NCI-H510A treated with DMSO at 0.1 percent for 48 hours (cell line): ENCODE measurements around the gene PSENEN.
"Not testable (repeated sequence)": the region's sequence is repeated elsewhere in the genome, so short reads cannot be mapped to it uniquely, and the experiment has no call there.

Experiments used
- DNase-seq: peaks from one replicate; lab custom pipeline; 2025; lab: John Stamatoyannopoulos, UW

The PSENEN gene

GRCh38 chr19:35718345-35719041 lies 27.0 kb upstream of the PSENEN start:
- no peak for DNase-seq

- no peak for DNase-seq
Measured at GRCh38 chr19:35719402-35720162, 25.9 kb upstream of the PSENEN start.

GRCh38 chr19:35720163-35720524 lies 25.3 kb upstream of the PSENEN start:
- DNase-seq = no peak

GRCh38 chr19:35720648-35721047 lies 24.8 kb upstream of the PSENEN start:
- no peak for DNase-seq

GRCh38 chr19:35721374-35721773 lies 24.1 kb upstream of the PSENEN start:
- DNase-seq = no peak

- no peak for DNase-seq
Measured at GRCh38 chr19:35722461-35722860, 23.0 kb upstream of the PSENEN start.

GRCh38 chr19:35722897-35723296 lies 22.6 kb upstream of the PSENEN start:
- no peak for DNase-seq

GRCh38 chr19:35723671-35724070 lies 21.8 kb upstream of the PSENEN start:
- no peak for DNase-seq

- DNase-seq = not testable (repeated sequence)
Measured at GRCh38 chr19:35724132-35724531, 21.3 kb upstream of the PSENEN start.

- DNase-seq = no peak
Measured at GRCh38 chr19:35724560-35724959, 20.9 kb upstream of the PSENEN start.

GRCh38 chr19:35725216-35725861 lies 20.1 kb upstream of the PSENEN start:
- no peak for DNase-seq

GRCh38 chr19:35727053-35727955 lies 18.1 kb upstream of the PSENEN start:
- DNase-seq = no peak

- no peak for DNase-seq
Measured at GRCh38 chr19:35727956-35728706, 17.3 kb upstream of the PSENEN start.

GRCh38 chr19:35729021-35729420 lies 16.4 kb upstream of the PSENEN start:
- no peak for DNase-seq

- no peak for DNase-seq
Measured at GRCh38 chr19:35729763-35730162, 15.7 kb upstream of the PSENEN start.

GRCh38 chr19:35730326-35730725 lies 15.1 kb upstream of the PSENEN start:
- DNase-seq = no peak

- no peak for DNase-seq
Measured at GRCh38 chr19:35731353-35731752, 14.1 kb upstream of the PSENEN start.

- no peak for DNase-seq
Measured at GRCh38 chr19:35731779-35732405, 13.6 kb upstream of the PSENEN start.

GRCh38 chr19:35732540-35733179 lies 12.8 kb upstream of the PSENEN start:
- DNase-seq = no peak
